NCI-H2227 (cell line): Measurements from ENCODE around the gene COL4A3.

Experiments
- DNase-seq: peaks from one replicate; lab custom pipeline; 2025; ENCODE audit not compliant: unreplicated experiment; lab: John Stamatoyannopoulos, UW

Gene COL4A3

DNA sequence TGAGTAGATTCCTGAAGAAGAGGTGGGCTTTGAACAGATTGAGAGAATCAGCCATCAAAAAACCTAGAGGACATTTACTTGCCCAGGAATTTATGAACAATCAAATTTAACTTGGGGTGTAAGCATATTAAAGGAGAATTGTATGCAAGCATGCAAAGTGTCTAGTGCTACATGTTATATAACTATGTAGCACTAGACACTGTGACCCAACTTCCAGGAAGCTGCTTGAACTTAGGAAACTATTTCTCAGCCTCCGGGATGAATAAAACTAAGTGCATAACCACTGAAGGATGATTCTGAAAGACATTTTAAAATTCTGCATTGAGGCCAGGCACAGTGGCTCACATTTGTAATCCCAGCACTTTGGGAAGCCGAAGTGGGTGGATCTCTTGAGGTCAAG is 173.0 kb downstream of the COL4A3 start:
- no peak for DNase-seq

DNA sequence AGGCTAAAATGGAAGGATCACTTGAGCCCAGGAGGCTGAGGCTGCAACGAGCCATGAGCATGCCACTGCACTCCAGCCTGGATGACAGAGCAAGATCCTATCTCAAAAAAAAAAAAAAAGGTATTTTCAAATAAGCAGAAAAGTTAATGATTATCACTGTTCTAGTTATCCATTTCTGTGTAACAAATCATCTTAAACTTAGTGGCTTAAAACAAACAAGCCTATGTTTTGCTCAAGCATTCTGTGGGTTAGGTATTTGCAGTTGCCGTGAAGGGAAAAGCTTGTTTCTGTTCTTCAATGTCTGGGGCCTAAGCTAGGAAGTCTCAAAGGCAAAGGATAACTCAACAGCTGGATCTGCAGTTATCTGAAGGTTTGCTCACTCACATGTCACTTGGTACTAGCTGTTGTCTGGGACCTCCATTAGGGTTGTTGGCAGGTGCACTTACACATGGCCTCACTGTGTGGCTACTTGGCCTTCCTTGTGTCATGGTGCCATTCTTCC is 174.7 kb downstream of the COL4A3 start:
- no peak for DNase-seq

GRCh38 chr2:227340106-227340505 is 175.7 kb downstream of the COL4A3 start:
- DNase-seq: no peak

GRCh38 chr2:227341553-227341952 is 177.1 kb downstream of the COL4A3 start:
- no peak for DNase-seq

DNA sequence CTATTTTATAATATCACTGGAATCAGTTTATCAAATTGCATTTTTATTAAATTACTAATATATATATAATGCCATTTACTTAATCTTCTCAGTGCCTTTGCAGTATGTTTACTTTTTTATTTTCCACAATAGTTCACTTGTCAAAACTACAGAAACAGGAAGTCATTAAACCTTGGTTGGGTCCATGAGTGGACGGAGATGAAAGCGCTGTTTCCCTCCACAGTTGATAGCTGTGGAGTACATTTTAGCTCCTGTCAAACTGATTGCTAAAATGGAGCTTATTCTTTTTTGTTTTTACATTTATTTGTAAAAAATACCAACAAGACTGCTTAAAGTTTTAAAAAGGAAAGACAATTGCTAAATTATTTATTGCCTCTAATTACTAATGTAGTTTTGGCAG is 179.8 kb downstream of the COL4A3 start:
- no peak for DNase-seq

DNA sequence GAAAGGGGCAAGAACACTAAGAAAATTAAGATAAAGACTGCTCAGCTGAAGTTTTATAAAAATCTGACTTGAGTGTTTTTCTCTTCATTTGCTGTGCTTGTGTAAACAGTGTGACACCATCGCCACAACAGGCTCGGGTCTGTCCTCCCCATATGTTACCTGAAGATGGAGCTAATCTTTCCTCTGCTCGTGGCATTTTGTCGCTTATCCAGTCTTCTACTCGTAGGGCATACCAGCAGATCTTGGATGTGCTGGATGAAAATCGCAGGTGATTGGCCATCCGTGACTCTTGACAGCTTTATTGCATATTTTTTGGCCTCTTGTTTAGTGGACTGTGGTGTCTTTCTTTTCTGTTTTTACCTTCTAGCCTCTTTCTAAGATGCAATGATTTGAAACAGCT is 182.7 kb downstream of the COL4A3 start:
- DNase-seq: no peak

GRCh38 chr2:227348324-227348723 is 183.9 kb downstream of the COL4A3 start:
- no peak for DNase-seq

GRCh38 chr2:227349989-227350612 is 185.7 kb downstream of the COL4A3 start:
- DNase-seq: no peak

DNA sequence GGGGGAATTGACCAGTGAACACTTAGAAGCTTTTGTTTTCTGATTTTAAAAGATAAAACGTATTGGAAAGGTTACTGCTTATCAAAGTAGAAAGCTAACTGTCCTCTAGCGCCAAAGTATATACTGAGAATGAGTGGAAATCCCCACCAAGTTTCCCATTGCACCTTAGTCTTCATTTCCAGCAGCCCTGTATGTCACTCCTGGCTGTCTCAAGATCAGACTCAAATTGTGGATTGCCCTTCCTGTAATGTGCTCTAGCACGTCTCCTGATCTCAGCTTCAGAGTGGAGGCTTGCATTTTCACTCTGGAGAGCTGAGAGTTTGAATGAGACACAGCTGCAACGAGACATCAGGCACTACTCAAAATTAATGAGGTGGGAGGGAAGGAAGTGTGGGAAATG is 187.2 kb downstream of the COL4A3 start:
- DNase-seq: no peak

GRCh38 chr2:227360351-227360750 is 195.9 kb downstream of the COL4A3 start:
- no peak for DNase-seq

GRCh38 chr2:227363756-227364155 is 199.3 kb downstream of the COL4A3 start:
- no peak for DNase-seq
